HepG2 (cell line): Measurements from ENCODE around the gene SAPCD2. TPM values are rescaled to one million over a fixed set of nuclear protein-coding genes. Genes with fewer than 3 reads are reported as not detected.

Experiments
- CEBPB ChIP-seq: IDR thresholded peaks from 2 replicates; pipeline ENCODE4 v1.6.1; 2011; ENCODE audit warnings: low read depth, low read length, improper control_type of control experiment, borderline replicate concordance
- ELF3 ChIP-seq: IDR thresholded peaks from 2 replicates; pipeline ENCODE4 v1.6.1; 2016; ENCODE audit warnings: missing genetic modification reagents, missing compliant biosample characterization
- FOSL2 ChIP-seq: sonication (generic); formaldehyde crosslinking; IDR thresholded peaks from 2 replicates; pipeline ENCODE4 v1.4.0; 2020; ENCODE audit warnings: missing genetic modification reagents
- PRDM10 ChIP-seq: sonication (generic); formaldehyde crosslinking; IDR thresholded peaks from 2 replicates; pipeline ENCODE4 v1.4.0; 2020; ENCODE audit warnings: low read depth, missing genetic modification reagents
- SSRP1 ChIP-seq: IDR thresholded peaks from 2 replicates; pipeline ENCODE4 v1.6.1; 2016; ENCODE audit warnings: control low read depth
- TCF7 ChIP-seq: sonication (generic); IDR thresholded peaks from 2 replicates; pipeline ENCODE4 v1.6.1; 2016; ENCODE audit warnings: antibody characterized with exemption, low read depth
- TFAP4 ChIP-seq: sonication (generic); IDR thresholded peaks from 2 replicates; pipeline ENCODE4 v1.6.1; 2016; ENCODE audit warnings: low read depth, borderline replicate concordance
- TFDP1 ChIP-seq: IDR thresholded peaks from 2 replicates; pipeline ENCODE4 v1.6.1; 2016; ENCODE audit warnings: missing compliant biosample characterization, missing genetic modification reagents, borderline replicate concordance
- UBTF ChIP-seq: sonication (generic); formaldehyde crosslinking; IDR thresholded peaks from 2 replicates; pipeline ENCODE4 v1.4.0; 2020; ENCODE audit warnings: mild to moderate bottlenecking, missing genetic modification reagents
- ZBTB7A ChIP-seq: sonication (generic); formaldehyde crosslinking; IDR thresholded peaks from 2 replicates; pipeline ENCODE4 v1.8.0; 2022; ENCODE audit warnings: mild to moderate bottlenecking, missing genetic modification reagents
- ZNF205 ChIP-seq: IDR thresholded peaks from 2 replicates; pipeline ENCODE4 v1.6.1; 2018; ENCODE audit warnings: missing biosample characterization, missing genetic modification reagents
- ZNF609 ChIP-seq: sonication (generic); formaldehyde crosslinking; IDR thresholded peaks from 2 replicates; pipeline ENCODE4 v1.4.0; 2020; ENCODE audit warnings: mild to moderate bottlenecking, missing genetic modification reagents, borderline replicate concordance
- ZNF792 ChIP-seq: IDR thresholded peaks from 2 replicates; pipeline ENCODE4 v1.6.1; 2016
- polyA plus RNA-seq, 8 experiments: library from polyadenylated mRNA; depleted of rRNA in 3 of 8; stranded (reverse) in 7 of 8; unstranded in 1 of 8; fragments of >200 nt; fragmentation: Illumina TruSeq in 4 of 8; extraction: Trizol in 4 of 8; gene quantifications; 2 replicates each; pipeline versions ENCODE4 v1.2.1 to v1.2.3, GENCODE V29; 2011 to 2016; ENCODE audit warnings: low read depth in 4 of 8, missing spikeins in 1 of 8, mixed read lengths in 1 of 8; ENCODE audit not compliant: insufficient read depth in 1 of 8
- total RNA-seq, 5 experiments: library from RNA; depleted of rRNA; stranded (reverse); fragments of >200 nt; fragmentation: Illumina TruSeq; extraction: Trizol; gene quantifications; 2 replicates each; pipeline ENCODE4 v1.2.3, GENCODE V29; 2016; ENCODE audit warnings: low read depth in 1 of 5

SAPCD2 gene
- total and polyA plus RNA-seq, 2 of the 13 experiments (the other 11 are each of a cell fraction or from before 2014, with no cell fraction given), result 21.9 to 42.8 TPM

- 0 out of 2 replicates have a peak, but pooled peaks have one; percentile 13 for TF ChIP-seq TFAP4
- no peak for TF ChIP-seq ZBTB7A (CRISPR knock-in tag)
- peak; percentile 37; the same call in 1 of the 2 replicates for TF ChIP-seq UBTF (CRISPR knock-in tag)
- TF ChIP-seq TCF7, result no peak
- no peak for TF ChIP-seq ZNF609 (CRISPR knock-in tag)
- TF ChIP-seq PRDM10 (CRISPR knock-in tag), result no peak
- peak; percentile 64; the same call in 1 of the 2 replicates for TF ChIP-seq ELF3
- TF ChIP-seq ZNF205 (CRISPR knock-in tag), result no peak
- peak; percentile 25; the same call in 1 of the 2 replicates for TF ChIP-seq SSRP1
- TF ChIP-seq TFDP1 (CRISPR knock-in tag), result no peak
- TF ChIP-seq FOSL2 (CRISPR knock-in tag), result no peak; the same call in 1 of the 2 replicates
- no peak for TF ChIP-seq CEBPB
- TF ChIP-seq ZNF792 (CRISPR knock-in tag), result no peak
These were observed 35.4 kb downstream of the SAPCD2 start (continued) for GRCh38 chr9:137034709-137035506.
